Left lung (tissue), 10 donors: ENCODE measurements around the gene DBNDD2. TPM values are rescaled to one million over a fixed set of nuclear protein-coding genes. Genes with fewer than 3 reads are reported as not detected.

ENCODE experiments used
- ATAC-seq: fragments of 200-7000 bp; cut with Tn5 transposase; one replicate; pipeline ENCODE4 v1.9.1; 2020; ENCODE audit warnings: moderate library complexity
- DNase-seq, 4 donors: peaks; one replicate each; pipeline ENCODE4 v3.0.0-alpha.2; 2013 to 2020
- H3K27ac ChIP-seq, 2 donors: fragments of 200-600 bp; sonication (generic) in 1 of 2; one replicate each; pipeline versions ENCODE4 v1.5.0 to v1.8.0; 2020 to 2021
- H3K27me3 ChIP-seq, 2 donors: fragments of 200-600 bp; sonication (generic) in 1 of 2; one replicate each; pipeline versions ENCODE4 v1.5.0 to v1.8.0; 2020 to 2021
- H3K36me3 ChIP-seq, 2 donors: fragments of 200-600 bp; sonication (generic) in 1 of 2; one replicate each; pipeline versions ENCODE4 v1.5.0 to v1.8.0; 2020 to 2021
- H3K4me1 ChIP-seq, 2 donors: fragments of 200-600 bp; one replicate each; pipeline ENCODE4 v1.8.0; 2021
- H3K4me3 ChIP-seq, 2 donors: fragments of 200-600 bp; sonication (generic) in 1 of 2; one replicate each; pipeline versions ENCODE4 v1.5.0 to v1.8.0; 2020 to 2021; ENCODE audit warnings: mild to moderate bottlenecking in 1 of 2
- H3K9me3 ChIP-seq, 2 donors: fragments of 200-600 bp; sonication (generic) in 1 of 2; one replicate each; pipeline versions ENCODE4 v1.5.0 to v1.8.0; 2020 to 2021
- intact Hi-C, 2 donors: fragments of 100-400 bp; cut with DNase I; formaldehyde crosslinking; loops; one replicate each; pipeline versions ENCODE4 v1.11.2 to v1.14.2; 2022
- polyA plus RNA-seq, 6 donors: library from polyadenylated mRNA; unstranded; fragments of 120-200 nt; gene quantifications; one replicate each; pipeline ENCODE4 v1.2.1, GENCODE V29; 2013; ENCODE audit not compliant: insufficient read length in 6 of 6
- total RNA-seq, 2 donors: library from RNA; stranded (reverse); fragmentation: NEBNext Ultra II Directional; extraction: Animal tissue kit (Norgen Biotek cat#: 25700); gene quantifications; one replicate each; pipeline ENCODE4 v1.2.1, GENCODE V29; 2021
- TF ChIP-seq, protein P1 (sequence below), 2 donors: fragments of 200-600 bp; sonication (generic) in 1 of 2; IDR thresholded peaks; one replicate each; pipeline versions ENCODE4 v1.5.0 to v1.8.0; 2021; ENCODE audit warnings: antibody characterized with exemption in 2 of 2
- donor health status: DM: no; HTN: yes; CAD: no.
- donor health status: DM: no; HTN: no; CAD: no.

Gene DBNDD2
- total and polyA plus RNA-seq, 8 donors = 18.9 to 66.4 (median 21.8) TPM

DNA sequence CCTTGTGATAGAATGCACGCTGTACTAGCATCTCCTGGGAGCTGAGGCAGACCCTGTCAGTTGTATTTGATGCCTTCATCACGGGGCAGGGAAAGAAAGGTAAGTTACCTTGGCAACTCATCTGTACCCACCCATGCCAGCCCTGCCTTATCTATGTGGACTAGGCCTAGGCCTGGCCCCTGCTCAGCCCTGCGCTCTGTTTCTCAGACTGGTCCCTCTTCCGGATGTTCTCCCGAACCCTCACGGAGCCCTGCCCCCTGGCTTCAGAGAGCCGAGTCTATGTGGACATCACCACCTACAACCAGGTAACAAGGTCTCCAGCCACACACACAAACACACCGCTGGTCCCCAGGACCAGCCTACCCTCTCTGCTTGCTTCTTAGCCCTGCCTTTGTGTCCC is 12.0 kb downstream of the DBNDD2 start:
- H3K9me3 ChIP-seq = no peaks in the 10 kb centered on the region
- peaks cover 0 to 69% of the 10 kb centered on the region in 2 donors for H3K36me3 ChIP-seq
- DNase-seq (no peak), ATAC-seq (no peak)
- H3K4me1 ChIP-seq = peaks cover 14 to 42% of the 10 kb centered on the region in 2 donors
- H3K27me3 ChIP-seq = no peaks in the 10 kb centered on the region
- H3K4me3 ChIP-seq = no peak overlapping the region
- H3K27ac ChIP-seq = peak overlapping the region in 1 of 2 donors; percentile 67
- TF ChIP-seq, protein P1, sequence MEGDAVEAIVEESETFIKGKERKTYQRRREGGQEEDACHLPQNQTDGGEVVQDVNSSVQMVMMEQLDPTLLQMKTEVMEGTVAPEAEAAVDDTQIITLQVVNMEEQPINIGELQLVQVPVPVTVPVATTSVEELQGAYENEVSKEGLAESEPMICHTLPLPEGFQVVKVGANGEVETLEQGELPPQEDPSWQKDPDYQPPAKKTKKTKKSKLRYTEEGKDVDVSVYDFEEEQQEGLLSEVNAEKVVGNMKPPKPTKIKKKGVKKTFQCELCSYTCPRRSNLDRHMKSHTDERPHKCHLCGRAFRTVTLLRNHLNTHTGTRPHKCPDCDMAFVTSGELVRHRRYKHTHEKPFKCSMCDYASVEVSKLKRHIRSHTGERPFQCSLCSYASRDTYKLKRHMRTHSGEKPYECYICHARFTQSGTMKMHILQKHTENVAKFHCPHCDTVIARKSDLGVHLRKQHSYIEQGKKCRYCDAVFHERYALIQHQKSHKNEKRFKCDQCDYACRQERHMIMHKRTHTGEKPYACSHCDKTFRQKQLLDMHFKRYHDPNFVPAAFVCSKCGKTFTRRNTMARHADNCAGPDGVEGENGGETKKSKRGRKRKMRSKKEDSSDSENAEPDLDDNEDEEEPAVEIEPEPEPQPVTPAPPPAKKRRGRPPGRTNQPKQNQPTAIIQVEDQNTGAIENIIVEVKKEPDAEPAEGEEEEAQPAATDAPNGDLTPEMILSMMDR (IDR thresholded peaks at IDR 0.05) = no peak
- intact Hi-C loops = no loop called here

DNA sequence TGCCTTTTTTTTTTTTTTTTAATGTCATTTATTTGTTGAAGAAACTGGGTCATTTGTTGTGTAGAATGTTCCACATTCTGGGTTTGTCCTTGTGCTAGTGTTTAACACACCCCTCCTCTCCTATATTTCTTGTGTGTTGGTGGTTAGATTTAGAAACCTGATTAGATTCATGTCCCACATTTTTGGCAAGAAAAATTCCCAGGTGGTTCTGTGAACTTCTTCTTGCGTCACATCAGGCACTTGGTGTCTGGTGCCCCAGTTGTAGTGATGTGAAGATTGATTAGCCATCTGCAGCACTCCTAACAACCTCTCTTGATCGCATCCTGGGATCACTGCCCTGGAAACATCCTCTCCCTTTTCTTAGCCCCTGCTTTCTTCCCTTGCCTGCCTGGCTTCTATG is 15.6 kb downstream of the DBNDD2 start:
- Histone ChIP-seq H3K27me3 (no peaks in the 10 kb centered on the region), H3K36me3 (peaks cover 0 to 85% of the 10 kb centered on the region in 2 donors), H3K27ac (no peak overlapping the region), H3K4me1 (peaks cover 7 to 12% of the 10 kb centered on the region in 2 donors), H3K4me3 (no peak overlapping the region), H3K9me3 (no peaks in the 10 kb centered on the region)
- ATAC-seq = no peak
- intact Hi-C loops = no loop called here
- TF ChIP-seq, protein P1 (IDR thresholded peaks at IDR 0.05) = no peak
- no peak for DNase-seq

GRCh38 chr20:45425561-45425960 is 17.5 kb downstream of the DBNDD2 start:
- H3K27me3 ChIP-seq = no peaks in the 10 kb centered on the region
- TF ChIP-seq, protein P1 (IDR thresholded peaks at IDR 0.05) = no peak
- H3K9me3 ChIP-seq = no peaks in the 10 kb centered on the region
- ATAC-seq = no peak
- H3K4me1 ChIP-seq = no peaks in the 10 kb centered on the region
- DNase-seq = no peak
- intact Hi-C loops = no loop called here
- H3K36me3 ChIP-seq = peaks cover 0 to 67% of the 10 kb centered on the region in 2 donors
- no peak overlapping the region for H3K27ac ChIP-seq
- no peak overlapping the region for H3K4me3 ChIP-seq

DNA sequence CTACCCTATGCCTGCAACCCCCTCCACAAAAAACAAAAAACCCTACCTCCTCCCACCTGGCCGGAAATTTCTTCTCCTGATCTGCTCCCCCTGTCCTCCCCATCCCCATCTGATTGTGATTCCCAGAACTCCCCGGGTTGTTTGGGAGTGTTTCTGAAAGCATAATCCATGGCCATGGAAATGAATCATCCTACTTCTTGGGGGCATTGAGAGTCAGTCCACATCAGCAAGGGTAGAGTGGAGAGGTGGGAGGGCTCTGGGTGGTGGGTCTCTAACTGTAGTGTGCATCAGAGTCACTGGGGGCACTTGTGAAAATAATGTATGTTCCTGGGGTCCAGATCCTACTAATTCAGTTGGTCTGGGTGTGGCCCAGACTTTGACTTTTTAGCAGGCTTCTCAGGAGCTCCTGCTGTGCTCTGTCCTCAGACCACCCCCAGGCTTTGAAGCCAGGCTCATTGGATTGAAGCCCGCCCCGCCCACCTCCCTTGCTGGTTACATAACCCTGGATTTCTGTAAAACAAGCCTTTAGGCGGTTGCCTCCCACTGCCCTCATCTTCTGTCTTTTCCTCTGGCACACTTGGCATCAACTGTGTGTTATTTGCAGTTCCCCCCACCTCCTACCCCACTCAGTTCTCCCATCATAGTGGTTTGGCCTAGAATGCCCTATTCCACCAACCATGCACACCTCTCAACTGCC is 18.4 kb downstream of the DBNDD2 start:
- no peaks in the 10 kb centered on the region for H3K9me3 ChIP-seq
- no peak for ATAC-seq
- TF ChIP-seq, protein P1 (IDR thresholded peaks at IDR 0.05) = no peak
- no peak for DNase-seq
- H3K4me1 ChIP-seq = no peaks in the 10 kb centered on the region
- no peaks in the 10 kb centered on the region for H3K27me3 ChIP-seq
- H3K36me3 ChIP-seq = peaks cover 0 to 58% of the 10 kb centered on the region in 2 donors
- H3K27ac ChIP-seq = no peak overlapping the region
- no peak overlapping the region for H3K4me3 ChIP-seq
- intact Hi-C loops = no loop called here

DNA sequence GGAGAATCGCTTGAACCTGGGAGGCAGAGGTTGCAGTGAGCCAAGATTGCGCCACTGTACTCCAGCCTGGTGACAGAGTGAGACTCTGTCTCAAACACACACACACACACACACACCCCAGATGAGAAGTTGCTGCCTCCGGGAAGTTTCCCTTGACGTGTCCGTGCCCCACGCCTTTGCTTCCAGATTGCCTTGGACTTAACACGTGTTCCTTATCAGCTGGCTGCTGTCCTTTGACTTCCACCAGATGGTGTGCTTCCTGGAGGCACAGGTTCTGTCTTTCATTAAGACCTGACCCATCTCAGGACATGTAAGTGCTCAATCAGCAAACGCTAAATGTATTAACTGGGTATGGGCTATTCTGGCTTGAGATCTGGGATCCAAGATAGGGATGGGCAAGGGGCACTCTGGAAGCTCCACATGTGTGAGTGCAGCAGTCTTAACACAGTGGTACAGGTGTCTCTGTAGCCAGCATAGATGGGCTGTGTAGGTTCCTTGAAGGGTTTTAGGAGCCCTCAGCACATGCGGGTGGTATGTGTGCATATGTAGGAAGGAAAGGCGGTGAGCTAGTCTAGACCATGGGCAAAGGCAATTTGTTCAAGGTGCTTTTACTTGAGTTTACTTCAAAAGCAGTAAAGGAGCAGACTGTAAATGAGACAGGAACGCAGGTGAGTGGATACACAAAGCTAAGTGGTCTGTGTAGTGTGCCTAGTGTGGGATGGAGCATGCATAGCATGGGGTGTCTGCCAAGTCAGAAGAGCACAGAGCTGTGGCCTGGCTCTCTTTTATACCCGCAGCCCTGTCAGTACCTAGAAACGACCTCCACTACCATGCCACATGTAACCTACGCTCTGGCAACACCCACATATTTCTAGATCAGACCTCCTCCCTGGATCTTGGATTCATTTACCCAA is 19.4 kb downstream of the DBNDD2 start:
- ATAC-seq (peak; percentile 71), DNase-seq (no peak)
- Histone ChIP-seq H3K4me1 (no peaks in the 10 kb centered on the region), H3K4me3 (no peak overlapping the region), H3K27ac (no peak overlapping the region), H3K36me3 (peaks cover 0 to 47% of the 10 kb centered on the region in 2 donors), H3K27me3 (no peaks in the 10 kb centered on the region), H3K9me3 (no peaks in the 10 kb centered on the region)
- TF ChIP-seq, protein P1 (IDR thresholded peaks at IDR 0.05) = no peak
- intact Hi-C loops = no loop called here
